Activated CD8-positive, alpha-beta T cell treated with anti-CD3 and anti-CD28 coated beads, Interleukin-2, amount 10 ng/mL, durations not matched to agents 7 days and 5 days (primary cell): ENCODE data around the gene ZNF552. TPM values are rescaled to one million over a fixed set of nuclear protein-coding genes. Genes with fewer than 3 reads are reported as not detected.
"Not testable (repeated sequence)": the region's sequence is repeated elsewhere in the genome, so short reads cannot be mapped to it uniquely, and the experiment has no call there.

Experiments used
- ATAC-seq: fragments of 150-1000 bp; cut with Tn5 transposase; one replicate; pipeline ENCODE4 v1.10.0; 2021; ENCODE audit warnings: moderate library complexity
- CTCF ChIA-PET: fragments of 350-600 bp; sonication (Branson Sonifier 250); formaldehyde crosslinking; loops from one replicate; lab custom pipeline; 2021; ENCODE audit warnings: antibody characterized with exemption; lab: Charles Lee
- POLR2A ChIA-PET: fragments of 350-600 bp; sonication (Branson Sonifier 250); formaldehyde crosslinking; loops from one replicate; lab custom pipeline; 2021; ENCODE audit warnings: antibody characterized with exemption; lab: Charles Lee
- DNase-seq: peaks from one replicate; pipeline ENCODE4 v3.0.0-alpha.2; 2020
- H3K27ac Mint-ChIP-seq: one replicate; pipeline ENCODE4 v1.8.0; 2021; ENCODE audit warnings: mild to moderate bottlenecking, mixed read lengths
- H3K27me3 Mint-ChIP-seq: one replicate; pipeline ENCODE4 v1.8.0; 2021; ENCODE audit warnings: low read depth, mixed read lengths
- H3K36me3 Mint-ChIP-seq: one replicate; pipeline ENCODE4 v1.8.0; 2021; ENCODE audit warnings: low read depth, mixed read lengths
- H3K4me1 Mint-ChIP-seq: one replicate; pipeline ENCODE4 v1.8.0; 2021; ENCODE audit warnings: low read depth, mixed read lengths
- H3K4me3 Mint-ChIP-seq: one replicate; pipeline ENCODE4 v1.8.0; 2021; ENCODE audit warnings: mild to moderate bottlenecking, mixed read lengths
- H3K9me3 Mint-ChIP-seq: one replicate; pipeline ENCODE4 v1.8.0; 2022; ENCODE audit warnings: mixed read lengths; ENCODE audit not compliant: insufficient read depth
- total RNA-seq, 2 experiments: library from RNA; stranded (reverse); gene quantifications; one replicate each; pipeline ENCODE4 v1.2.3, GENCODE V29; 2021

ZNF552 gene
- total RNA-seq, 2 experiments from 2014 or later: 7.1 to 9.7 TPM

- DNase-seq, CTCF ChIA-PET, H3K4me3 Mint-ChIP-seq, H3K27me3 Mint-ChIP-seq, ATAC-seq, POLR2A ChIA-PET, H3K27ac Mint-ChIP-seq, H3K9me3 Mint-ChIP-seq: not testable (repeated sequence)
- H3K36me3 Mint-ChIP-seq: peaks cover 41% of the 10 kb centered on the region
- peaks cover 18% of the 10 kb centered on the region for H3K4me1 Mint-ChIP-seq
Observed at GRCh38 chr19:57836991-57837390, 22.3 kb upstream of the ZNF552 start.

GRCh38 chr19:57830071-57830602 lies 15.4 kb upstream of the ZNF552 start, which contains the start of gene ZNF587B:
Gene ZNF587B, plus strand, starts transcription at chr19:57830299. Its CDS starts 230 bp downstream, at chr19:57830529.
- Mint-ChIP-seq H3K27me3 (no peaks in the 10 kb centered on the region), H3K27ac (peak within 1 kb of the TSS; percentile 44), H3K4me3 (no peak within 1 kb of the TSS), H3K36me3 (peaks cover 49% of the 10 kb centered on the region), H3K9me3 (no peaks in the 10 kb centered on the region), H3K4me1 (peaks cover 4% of the 10 kb centered on the region)
- ChIA-PET CTCF (no interaction called here), POLR2A (no interaction called here)
- DNase-seq (peak; percentile 40), ATAC-seq (no peak)

DNA sequence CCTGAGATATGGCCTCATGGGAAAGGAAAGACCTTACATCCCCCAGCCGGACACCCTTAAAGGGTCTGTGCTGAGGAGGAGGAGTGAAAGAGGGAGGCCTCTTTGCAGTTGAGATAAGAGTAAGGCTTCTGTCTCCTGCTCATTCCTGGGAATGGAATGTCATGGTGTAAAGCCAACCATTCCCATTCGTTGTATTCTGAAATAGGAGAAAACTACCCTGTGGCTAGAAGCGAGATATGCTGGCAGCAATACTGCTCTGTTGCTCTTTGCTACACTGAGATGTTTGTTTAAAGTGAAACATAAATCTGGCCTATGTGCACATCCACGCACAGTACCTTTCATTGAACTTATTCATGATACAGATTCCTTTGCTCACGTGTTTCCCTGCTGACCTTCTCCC lies 14.6 kb upstream of the ZNF552 start:
- Mint-ChIP-seq H3K9me3 (no peaks in the 10 kb centered on the region), H3K4me1 (peaks cover 7% of the 10 kb centered on the region), H3K4me3 (no peak overlapping the region), H3K27ac (peak overlapping the region; percentile 44), H3K36me3 (peaks cover 54% of the 10 kb centered on the region), H3K27me3 (no peaks in the 10 kb centered on the region)
- ATAC-seq (no peak), DNase-seq (no peak)
- POLR2A ChIA-PET: no interaction called here
- CTCF ChIA-PET: no interaction called here

- Mint-ChIP-seq H3K4me1 (peaks cover 36% of the 10 kb centered on the region), H3K36me3 (peaks cover 66% of the 10 kb centered on the region), H3K27ac (no peak overlapping the region), H3K4me3 (no peak overlapping the region), H3K27me3 (no peaks in the 10 kb centered on the region), H3K9me3 (no peaks in the 10 kb centered on the region)
- CTCF ChIA-PET: no interaction called here
- DNase-seq (no peak), ATAC-seq (no peak)
- POLR2A ChIA-PET: no interaction called here
Observed at GRCh38 chr19:57825511-57825910, 10.8 kb upstream of the ZNF552 start.

DNA sequence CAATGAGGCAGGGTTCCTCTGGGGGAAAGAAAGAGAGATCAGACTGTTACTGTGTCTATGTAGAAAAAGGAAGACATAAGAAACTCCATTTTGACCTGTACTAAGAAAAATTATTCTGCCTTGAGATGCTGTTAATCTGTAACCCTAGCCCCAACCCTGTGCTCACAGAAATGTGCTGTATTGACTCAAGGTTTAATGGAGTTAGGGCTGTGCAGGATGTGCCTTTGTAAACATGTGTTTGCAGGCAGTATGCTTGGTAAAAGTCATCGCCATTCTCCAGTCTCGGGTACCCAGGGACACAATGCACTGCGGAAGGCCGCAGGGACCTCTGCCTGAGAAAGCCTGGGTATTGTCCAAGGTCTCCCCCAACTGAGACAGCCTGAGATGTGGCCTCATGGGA lies 8.9 kb upstream of the ZNF552 start:
- CTCF ChIA-PET, H3K9me3 Mint-ChIP-seq, H3K27ac Mint-ChIP-seq, ATAC-seq, DNase-seq, POLR2A ChIA-PET, H3K27me3 Mint-ChIP-seq, H3K4me3 Mint-ChIP-seq: not testable (repeated sequence)
- Mint-ChIP-seq H3K4me1 (peaks cover 42% of the 10 kb centered on the region), H3K36me3 (peaks cover 57% of the 10 kb centered on the region)

GRCh38 chr19:57823155-57823554 lies 8.4 kb upstream of the ZNF552 start:
- CTCF ChIA-PET, H3K9me3 Mint-ChIP-seq, H3K27me3 Mint-ChIP-seq, POLR2A ChIA-PET, DNase-seq, H3K27ac Mint-ChIP-seq, H3K4me3 Mint-ChIP-seq, ATAC-seq: not testable (repeated sequence)
- peaks cover 57% of the 10 kb centered on the region for H3K36me3 Mint-ChIP-seq
- H3K4me1 Mint-ChIP-seq: peaks cover 46% of the 10 kb centered on the region

- H3K4me3 Mint-ChIP-seq, H3K27ac Mint-ChIP-seq, H3K9me3 Mint-ChIP-seq, H3K27me3 Mint-ChIP-seq, ATAC-seq, CTCF ChIA-PET, DNase-seq: not testable (repeated sequence)
- Mint-ChIP-seq H3K36me3 (peaks cover 48% of the 10 kb centered on the region), H3K4me1 (peaks cover 47% of the 10 kb centered on the region)
- POLR2A ChIA-PET: interaction anchor here (0.9 kb wide), 1 partner anchor 28 kb away, joined by 5 read pairs; the partner anchor contains the start of gene ZNF587
Observed at GRCh38 chr19:57821501-57821900, 6.8 kb upstream of the ZNF552 start.

- CTCF ChIA-PET: interaction anchor here (1.0 kb wide), 1 partner anchor 83 kb away, joined by 3 read pairs; no protein-coding TSS in a partner anchor
- H3K9me3 Mint-ChIP-seq: not testable (repeated sequence)
- peak overlapping the region; percentile 99 for H3K27ac Mint-ChIP-seq
Observed at GRCh38 chr19:57821095-57821494, 6.4 kb upstream of the ZNF552 start.

GRCh38 chr19:57820599-57820998 lies 5.9 kb upstream of the ZNF552 start:
- H3K9me3 Mint-ChIP-seq: no peaks in the 10 kb centered on the region
- peak overlapping the region; percentile 88 for H3K4me3 Mint-ChIP-seq
- H3K27me3 Mint-ChIP-seq: no peaks in the 10 kb centered on the region
- ChIA-PET POLR2A (interaction anchor here (0.5 to 1.5 kb wide), 6 partner anchors 41 to 1419 kb away, joined by 3 to 5 read pairs (median 3); partner anchors contain the start of genes ZNF418 and ZNF814), CTCF (interaction anchor here (1.0 to 2.1 kb wide), 2 partner anchors 83 to 139 kb away, joined by 3 to 9 read pairs; partner anchors contain the start of gene ZNF551)
- peaks cover 42% of the 10 kb centered on the region for H3K36me3 Mint-ChIP-seq
- ATAC-seq (no peak), DNase-seq (no peak)
- H3K4me1 Mint-ChIP-seq: peaks cover 54% of the 10 kb centered on the region
- peak overlapping the region; percentile 99 for H3K27ac Mint-ChIP-seq

More at GRCh38 chr19:57821095-57821494, 6.4 kb upstream of the ZNF552 start:
- peak overlapping the region; percentile 88 for H3K4me3 Mint-ChIP-seq
- POLR2A ChIA-PET, DNase-seq, H3K27me3 Mint-ChIP-seq, ATAC-seq: not testable (repeated sequence)
- H3K36me3 Mint-ChIP-seq: peaks cover 46% of the 10 kb centered on the region
- peaks cover 51% of the 10 kb centered on the region for H3K4me1 Mint-ChIP-seq

- peaks cover 41% of the 10 kb centered on the region for H3K36me3 Mint-ChIP-seq
- H3K9me3 Mint-ChIP-seq: no peaks in the 10 kb centered on the region
- POLR2A ChIA-PET: interaction anchor here (0.5 to 1.6 kb wide), 15 partner anchors 16 to 1418 kb away, joined by 3 to 7 read pairs (median 3); partner anchors contain the start of genes ZNF418, ZNF551, ZNF587 and ZNF776
- H3K4me1 Mint-ChIP-seq: peaks cover 63% of the 10 kb centered on the region
- ATAC-seq (peak; percentile 92), DNase-seq (peak; percentile 90)
- H3K27me3 Mint-ChIP-seq: no peaks in the 10 kb centered on the region
- CTCF ChIA-PET: interaction anchor here (0.9 to 2.1 kb wide), 3 partner anchors 19 to 138 kb away, joined by 3 to 9 read pairs (median 3); partner anchors contain the start of gene ZNF551
- peak overlapping the region; percentile 88 for H3K4me3 Mint-ChIP-seq
- peak overlapping the region; percentile 99 for H3K27ac Mint-ChIP-seq
Observed at GRCh38 chr19:57819475-57820148, 4.9 kb upstream of the ZNF552 start.

- H3K27me3 Mint-ChIP-seq: no peaks in the 10 kb centered on the region
- POLR2A ChIA-PET: interaction anchor here (1.2 to 1.6 kb wide), 4 partner anchors 18 to 71 kb away, joined by 4 to 7 read pairs (median 6); partner anchors contain the start of genes ZNF586 and ZNF776
- H3K4me3 Mint-ChIP-seq: peak overlapping the region; percentile 88
- H3K9me3 Mint-ChIP-seq: no peaks in the 10 kb centered on the region
- H3K4me1 Mint-ChIP-seq: peaks cover 61% of the 10 kb centered on the region
- ATAC-seq (no peak), DNase-seq (no peak)
- peak overlapping the region; percentile 99 for H3K27ac Mint-ChIP-seq
- peaks cover 36% of the 10 kb centered on the region for H3K36me3 Mint-ChIP-seq
- CTCF ChIA-PET: interaction anchor here (0.9 to 2.1 kb wide), 2 partner anchors 18 to 137 kb away, joined by 3 to 9 read pairs; partner anchors contain the start of gene ZNF551
Observed at GRCh38 chr19:57818378-57818777, 3.7 kb upstream of the ZNF552 start.
